MM.1S (cell line): ENCODE results near the gene CIAO1.

Source experiments
- EZH2 ChIP-seq: fragments of 300-600 bp; sonication (generic); optimal IDR thresholded peaks from 2 replicates; pipeline ENCODE3; 2017; ENCODE audit warnings: low read depth, mild to moderate bottlenecking, antibody characterized with exemption, low read length, mixed read lengths
- EZH2phosphoT487 ChIP-seq: fragments of 300-600 bp; sonication (generic); IDR thresholded peaks from 2 replicates; pipeline ENCODE4 v1.6.1; 2018; ENCODE audit warnings: antibody characterized with exemption, low read length
- TF ChIP-seq, protein P1 (sequence below): fragments of 300-600 bp; sonication (generic); IDR thresholded peaks from 2 replicates; pipeline ENCODE4 v1.5.1; 2016; ENCODE audit warnings: antibody characterized with exemption, low read length, mixed read lengths

DNA sequence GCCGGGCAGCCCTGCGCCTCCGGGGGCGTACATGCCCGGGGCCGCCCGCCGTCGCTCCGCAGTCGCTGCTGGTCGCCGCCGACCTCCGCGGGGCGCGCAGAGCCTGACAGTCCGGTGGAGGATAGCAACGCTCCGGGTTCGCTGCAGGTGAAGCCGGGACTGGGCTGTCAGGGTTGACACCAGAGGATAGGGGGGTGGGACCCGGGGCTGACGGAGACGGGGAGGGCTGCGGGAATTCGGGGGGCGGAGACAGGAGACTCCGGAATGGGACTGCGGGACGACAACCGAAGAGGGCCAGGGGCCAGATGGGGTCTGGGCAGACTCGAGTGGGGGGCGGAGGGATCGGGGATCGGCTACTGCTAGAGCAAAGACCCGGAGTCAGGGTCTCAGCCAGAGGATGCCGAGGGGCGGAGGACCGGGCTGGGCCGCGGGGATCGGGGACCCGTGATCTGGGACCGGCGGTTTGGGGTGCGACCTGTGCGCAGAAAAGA is 631 bp upstream of the CIAO1 start:
- TF ChIP-seq, protein P1, sequence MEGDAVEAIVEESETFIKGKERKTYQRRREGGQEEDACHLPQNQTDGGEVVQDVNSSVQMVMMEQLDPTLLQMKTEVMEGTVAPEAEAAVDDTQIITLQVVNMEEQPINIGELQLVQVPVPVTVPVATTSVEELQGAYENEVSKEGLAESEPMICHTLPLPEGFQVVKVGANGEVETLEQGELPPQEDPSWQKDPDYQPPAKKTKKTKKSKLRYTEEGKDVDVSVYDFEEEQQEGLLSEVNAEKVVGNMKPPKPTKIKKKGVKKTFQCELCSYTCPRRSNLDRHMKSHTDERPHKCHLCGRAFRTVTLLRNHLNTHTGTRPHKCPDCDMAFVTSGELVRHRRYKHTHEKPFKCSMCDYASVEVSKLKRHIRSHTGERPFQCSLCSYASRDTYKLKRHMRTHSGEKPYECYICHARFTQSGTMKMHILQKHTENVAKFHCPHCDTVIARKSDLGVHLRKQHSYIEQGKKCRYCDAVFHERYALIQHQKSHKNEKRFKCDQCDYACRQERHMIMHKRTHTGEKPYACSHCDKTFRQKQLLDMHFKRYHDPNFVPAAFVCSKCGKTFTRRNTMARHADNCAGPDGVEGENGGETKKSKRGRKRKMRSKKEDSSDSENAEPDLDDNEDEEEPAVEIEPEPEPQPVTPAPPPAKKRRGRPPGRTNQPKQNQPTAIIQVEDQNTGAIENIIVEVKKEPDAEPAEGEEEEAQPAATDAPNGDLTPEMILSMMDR = no peak
- no peak for TF ChIP-seq EZH2
- no peak for TF ChIP-seq EZH2phosphoT487
